ENCODE results near the gene PDCL3.

The PDCL3 gene

DNA sequence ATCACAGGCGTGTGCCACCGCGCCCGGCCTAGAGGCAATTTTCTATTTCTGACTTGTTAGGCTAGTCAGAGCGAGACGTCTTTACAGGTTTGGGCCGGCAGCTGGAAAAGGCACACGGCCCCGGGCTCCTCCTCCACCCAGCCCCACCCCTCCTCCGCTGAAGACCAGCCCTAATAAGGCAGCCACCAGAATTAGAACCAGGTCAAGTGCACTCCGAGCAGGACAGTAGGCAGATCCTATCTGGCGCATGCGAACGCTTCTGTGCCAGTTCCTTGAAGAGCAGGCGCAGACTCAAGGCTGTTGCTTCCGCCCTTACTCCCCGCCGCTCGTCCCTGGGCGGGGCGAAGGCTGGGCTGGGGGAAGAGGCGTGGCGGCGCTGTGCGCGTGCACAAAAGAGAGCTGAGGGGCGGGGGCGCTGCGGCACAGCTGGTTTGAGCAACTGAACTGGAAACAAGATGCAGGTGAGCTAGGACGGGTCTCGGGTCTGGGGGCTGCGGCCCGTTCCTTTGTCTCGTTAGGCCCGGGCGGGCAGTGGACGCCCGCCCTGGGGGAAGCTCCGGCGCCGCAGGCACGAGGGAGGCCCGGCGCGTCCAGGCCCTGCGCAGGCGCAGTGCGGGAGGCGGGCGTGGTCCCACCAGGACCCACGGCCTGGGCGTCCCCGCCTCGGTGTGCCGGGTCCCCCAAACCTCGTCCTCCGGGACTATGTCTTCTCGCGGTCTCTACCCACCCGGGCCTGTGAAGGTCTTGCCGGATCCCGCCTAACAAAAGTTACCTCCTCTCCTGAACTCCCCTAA, at the start of gene PDCL3:
Gene PDCL3 (plus strand): TSS at position 381 of the 794 bp plus-strand sequence. CDS start 75 bp downstream, at position 456.
- DNase-seq (ENCODE audit: low read depth in 3 of 3), result peak; percentile 83 to 93 (median 87)

DNA sequence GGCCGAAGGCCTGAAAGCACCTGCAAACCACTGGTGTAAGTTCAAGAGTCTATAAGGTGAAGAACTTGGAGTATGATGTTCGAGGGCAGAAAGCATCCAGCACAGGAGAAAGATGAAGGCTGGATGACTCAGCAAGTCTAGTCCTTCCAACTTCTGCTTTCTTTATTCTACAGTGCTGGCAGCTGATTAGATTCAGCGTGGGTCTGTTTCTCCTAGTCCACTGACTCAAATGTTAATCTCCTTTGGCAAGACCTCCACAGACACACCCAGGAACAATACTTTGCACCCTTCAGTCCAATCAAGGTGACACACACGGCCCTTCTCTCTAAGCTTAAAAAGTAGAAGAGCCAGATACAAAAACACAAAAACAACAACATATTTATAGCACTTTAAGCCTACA, 49.1 kb upstream of the PDCL3 start:
- DNase-seq (ENCODE audit: low read depth in 3 of 3), result no peak

DNA sequence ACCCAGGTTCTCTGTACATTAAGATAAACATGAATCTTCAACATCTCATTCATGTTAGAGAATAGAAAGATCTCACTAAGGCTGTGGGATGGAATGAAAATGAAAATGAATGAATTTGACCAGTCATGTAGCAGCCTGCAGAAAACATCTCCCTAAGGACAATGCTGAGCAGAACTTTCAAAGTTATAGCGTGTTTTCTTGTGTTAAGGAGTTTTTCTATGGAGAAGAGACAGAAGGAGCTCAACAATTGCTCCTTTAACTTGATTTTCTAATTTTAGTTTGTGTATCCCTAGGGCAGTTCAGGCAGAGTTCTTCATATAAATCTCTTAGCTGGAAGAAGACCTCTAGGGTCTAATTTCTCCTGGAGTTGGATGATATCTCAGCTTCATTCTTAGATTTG, 45.2 kb upstream of the PDCL3 start:
- DNase-seq (ENCODE audit: low read depth in 3 of 3), result no peak

DNA sequence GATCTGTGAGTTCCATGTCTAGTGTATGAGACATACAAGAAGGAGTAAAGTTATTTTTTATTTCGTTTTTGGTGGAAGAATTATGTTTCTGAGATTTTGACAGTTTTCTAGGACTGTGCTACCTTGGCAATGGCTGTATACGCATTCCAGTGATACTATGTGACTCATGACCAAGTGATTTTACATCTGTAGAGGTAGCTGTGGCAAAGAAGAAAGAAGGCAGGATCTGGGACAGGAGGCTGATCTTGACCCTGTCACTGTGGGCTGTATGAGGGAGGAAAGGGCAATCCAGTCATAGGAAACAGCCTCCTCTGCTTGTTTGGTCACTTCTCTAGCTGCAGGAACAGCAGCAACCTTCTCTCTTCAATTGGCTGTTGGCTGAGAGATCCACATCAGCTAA, 44.0 kb upstream of the PDCL3 start:
- no peak for DNase-seq (ENCODE audit: low read depth in 3 of 3)

DNA sequence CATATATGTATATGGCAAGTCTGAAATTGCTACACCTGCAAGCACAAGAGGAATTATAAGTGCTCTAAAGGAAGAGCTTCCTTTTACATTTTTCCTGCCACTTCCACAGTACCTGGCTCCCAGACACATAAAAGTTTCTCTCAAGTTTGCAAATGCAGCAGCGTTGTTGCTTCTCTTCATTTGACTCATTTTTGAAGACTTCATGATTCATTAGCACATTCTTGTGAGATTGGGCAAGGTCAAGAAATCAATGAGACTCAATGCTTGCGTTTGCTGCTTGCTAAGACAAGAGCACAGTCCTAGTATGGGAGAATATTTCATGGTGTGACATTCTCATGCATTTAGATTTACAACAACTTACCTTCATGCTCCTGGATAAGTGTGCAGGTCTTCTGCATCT, 42.6 kb upstream of the PDCL3 start:
- no peak for DNase-seq (ENCODE audit: low read depth in 3 of 3)

DNA sequence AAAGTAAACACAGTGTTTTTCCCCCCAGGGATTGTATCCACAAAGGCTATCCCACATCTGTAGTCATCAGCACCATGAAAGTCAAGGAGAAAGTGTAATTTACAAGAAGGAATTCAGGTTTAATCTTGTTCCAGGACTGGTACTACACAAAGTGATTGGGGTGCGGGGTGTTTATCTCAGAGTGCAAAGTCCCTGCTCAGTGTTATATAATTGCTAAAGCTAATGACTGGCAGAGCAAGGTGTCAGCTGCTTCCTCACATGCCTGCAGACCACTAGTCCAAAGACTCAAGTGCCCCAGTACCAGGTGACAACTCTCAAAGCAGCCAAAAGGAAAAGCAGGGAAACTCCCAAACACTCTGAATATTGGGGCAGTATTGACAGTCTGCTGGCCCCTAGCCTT, 40.4 kb upstream of the PDCL3 start:
- DNase-seq (ENCODE audit: low read depth in 3 of 3), result no peak

DNA sequence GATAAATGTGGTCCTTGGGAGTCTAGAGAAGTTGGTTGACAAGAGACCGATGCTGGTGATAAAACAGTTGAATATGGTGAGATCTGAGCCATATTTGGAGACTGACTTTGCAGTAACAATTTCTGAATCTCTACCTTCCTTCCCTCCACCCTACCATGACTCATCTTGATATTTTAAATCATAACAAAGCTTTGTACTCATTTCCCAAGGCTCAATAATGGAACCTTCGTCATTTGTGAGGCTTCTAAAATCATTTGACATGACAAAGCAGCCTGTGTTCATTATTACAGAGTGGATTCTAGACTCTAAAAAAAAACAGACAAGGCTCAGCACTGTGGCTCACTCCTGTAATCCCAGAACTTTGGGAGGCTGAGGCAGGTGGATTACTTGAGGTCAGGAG, 38.5 kb upstream of the PDCL3 start:
- no peak for DNase-seq (ENCODE audit: low read depth in 3 of 3)

DNA sequence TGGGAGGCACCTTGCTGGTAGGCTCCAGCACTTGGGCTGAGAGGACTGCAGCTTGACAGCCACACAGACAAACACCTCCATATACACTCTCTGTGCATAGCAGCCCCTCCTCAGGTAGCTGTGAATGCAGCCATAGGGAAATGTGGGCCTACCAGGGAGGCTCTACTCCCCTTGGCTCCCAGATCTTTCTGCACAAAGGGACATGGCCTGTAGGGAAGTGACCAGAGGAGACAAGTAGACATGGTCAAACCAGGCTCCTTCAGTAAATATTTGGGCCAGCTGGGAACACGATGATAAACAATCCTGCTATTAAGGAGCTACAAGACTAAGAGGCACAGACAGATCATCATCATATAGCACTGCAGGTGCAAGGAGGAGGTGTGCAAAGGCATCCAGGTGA, 35.9 kb upstream of the PDCL3 start:
- DNase-seq (ENCODE audit: low read depth in 3 of 3), result no peak

DNA sequence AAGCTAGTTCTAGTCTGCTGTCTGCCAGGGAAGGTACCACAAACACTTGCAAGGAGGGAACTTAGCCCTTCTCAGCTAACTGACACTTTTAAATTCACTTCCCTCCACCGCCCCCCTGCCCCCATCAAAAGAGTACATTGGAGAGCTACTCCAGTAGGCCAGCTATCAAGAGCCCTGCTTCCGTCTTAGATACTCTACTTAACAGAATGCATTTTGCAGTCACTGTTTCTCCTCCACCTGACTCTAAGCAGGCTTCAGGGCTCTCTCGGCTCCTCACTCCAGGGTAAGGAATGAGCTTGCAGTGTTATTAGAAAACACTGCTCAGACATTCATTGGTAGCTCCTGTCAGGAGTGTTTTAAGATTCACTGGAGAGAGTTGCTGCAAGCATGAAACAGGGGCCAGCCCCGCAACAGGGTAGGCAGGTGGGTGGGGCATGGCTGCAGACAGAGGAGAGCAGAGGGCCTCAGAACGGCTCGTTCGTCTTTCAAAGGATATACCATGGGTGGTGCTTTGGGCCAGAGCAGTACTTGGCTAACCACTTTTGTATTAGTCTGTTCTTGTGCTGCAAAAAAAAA, 35.3 kb upstream of the PDCL3 start:
- no peak for DNase-seq (ENCODE audit: low read depth in 3 of 3)

DNA sequence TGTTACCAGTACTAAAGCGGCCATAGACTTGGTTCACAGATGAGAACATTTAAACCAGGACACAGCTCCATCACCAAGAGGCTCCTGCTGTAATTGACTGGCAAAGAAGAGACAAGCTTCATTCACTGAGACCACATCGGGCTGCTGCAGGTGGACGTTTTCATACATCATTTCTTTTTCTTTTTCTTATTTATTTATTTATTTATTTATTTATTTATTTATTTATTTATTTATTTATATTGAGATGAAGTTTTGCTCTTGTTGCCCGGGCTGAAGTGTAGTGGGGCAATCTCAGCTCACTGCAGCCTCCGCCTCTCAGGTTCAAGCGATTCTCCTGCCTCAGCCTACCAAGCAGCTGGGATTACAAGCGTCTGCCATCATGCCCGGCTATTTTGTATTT, 33.6 kb upstream of the PDCL3 start:
- DNase-seq (ENCODE audit: low read depth in 3 of 3), result no peak

DNA sequence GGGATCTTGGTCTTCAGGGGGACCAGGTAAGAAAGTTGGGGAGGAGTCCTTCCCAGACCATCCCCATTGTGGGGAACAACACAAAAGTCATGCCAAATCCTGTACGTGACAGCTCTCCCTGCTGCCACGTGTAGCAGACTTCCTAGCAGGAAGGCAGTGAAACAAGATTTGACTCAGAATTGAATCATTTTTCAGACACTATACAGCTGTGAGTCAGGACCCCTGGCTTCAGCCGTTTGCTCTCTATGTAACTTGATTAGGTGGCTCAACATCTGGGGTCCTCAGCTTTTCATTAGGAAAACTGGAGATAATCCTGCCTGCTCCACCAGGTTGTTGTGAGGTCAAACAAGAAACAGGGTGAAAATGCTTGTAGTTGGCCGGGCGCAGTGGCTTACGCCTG, 32.9 kb upstream of the PDCL3 start:
- no peak for DNase-seq (ENCODE audit: low read depth in 3 of 3)

DNA sequence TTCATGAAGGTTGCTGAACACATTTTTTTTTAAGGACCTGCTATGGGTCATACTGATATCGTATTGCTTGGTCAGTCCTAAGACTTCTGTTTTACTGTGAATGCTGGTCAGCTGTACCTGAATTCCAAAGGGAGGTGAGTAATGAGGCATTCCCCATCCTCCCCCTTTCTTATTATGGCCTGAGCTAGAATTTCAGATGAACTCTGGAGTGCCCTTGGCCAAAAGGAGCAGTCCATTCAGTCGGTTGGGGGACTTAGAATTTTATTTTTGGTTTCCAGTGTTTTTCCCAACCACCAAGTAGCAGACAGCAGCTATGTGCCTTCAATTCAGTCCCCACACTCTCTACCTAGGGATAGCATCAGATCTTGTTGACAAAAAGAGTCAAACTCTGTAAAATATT, 26.9 kb upstream of the PDCL3 start:
- no peak for DNase-seq (ENCODE audit: low read depth in 3 of 3)

DNA sequence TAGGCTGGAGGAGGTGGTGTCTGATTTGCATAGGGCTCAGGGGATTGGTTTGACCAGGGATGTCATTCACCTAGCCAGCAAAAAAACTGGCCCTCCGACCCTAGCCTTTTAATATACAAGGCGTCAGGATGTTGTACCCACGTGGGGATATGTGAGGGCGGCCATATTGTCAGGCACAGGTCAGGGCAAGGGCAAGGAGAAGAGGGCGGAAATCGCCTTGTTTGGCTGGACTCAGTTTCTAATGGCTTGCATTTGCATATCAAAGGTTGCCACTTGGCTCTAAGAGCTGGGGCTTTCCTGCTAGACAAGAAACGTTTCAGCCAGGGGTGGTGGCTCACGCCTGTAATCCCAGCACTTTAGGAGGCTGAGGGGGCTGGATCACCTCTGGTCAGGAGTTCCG, 24.9 kb upstream of the PDCL3 start:
- no peak for DNase-seq (ENCODE audit: low read depth in 3 of 3)

DNA sequence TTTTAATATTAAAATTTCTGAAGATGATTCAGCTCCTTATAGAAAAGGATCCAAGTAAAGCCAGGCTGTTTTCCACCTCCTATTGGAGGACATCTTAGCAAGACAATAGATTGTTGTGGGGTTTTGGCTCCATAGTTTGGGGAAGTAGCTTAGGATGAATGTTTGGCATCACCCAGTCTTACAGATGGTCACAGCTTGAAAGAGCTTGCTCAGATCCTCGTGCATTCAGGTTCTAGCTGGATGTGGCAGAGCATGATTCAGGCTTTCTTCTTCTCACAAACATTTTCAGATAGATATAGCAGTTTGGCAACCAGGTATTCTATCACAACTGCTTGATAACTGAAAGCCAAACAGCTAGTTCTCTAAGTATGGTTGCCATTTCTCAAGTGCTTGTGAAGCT, 23.6 kb upstream of the PDCL3 start:
- DNase-seq (ENCODE audit: low read depth in 3 of 3), result no peak

DNA sequence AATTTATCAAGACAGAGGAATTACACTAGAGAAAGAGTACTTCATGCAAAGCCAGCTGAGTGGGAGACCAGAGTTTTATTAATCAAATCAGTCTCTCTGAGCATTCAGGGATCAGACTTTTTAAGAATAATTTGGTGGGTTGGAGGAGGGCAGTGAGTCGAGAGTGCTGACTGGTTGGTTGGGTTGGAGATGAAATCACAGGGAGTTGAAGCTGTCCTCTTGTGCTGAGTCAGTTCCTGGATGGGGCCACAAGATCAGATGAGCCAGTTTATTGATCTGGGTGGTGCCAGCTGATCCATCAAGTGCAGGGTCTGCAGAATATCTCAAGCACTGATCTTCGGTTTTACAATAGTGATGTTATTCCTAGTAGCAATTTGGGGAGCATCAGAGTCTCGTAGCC, 21.4 kb upstream of the PDCL3 start:
- no peak for DNase-seq (ENCODE audit: low read depth in 3 of 3)

DNA sequence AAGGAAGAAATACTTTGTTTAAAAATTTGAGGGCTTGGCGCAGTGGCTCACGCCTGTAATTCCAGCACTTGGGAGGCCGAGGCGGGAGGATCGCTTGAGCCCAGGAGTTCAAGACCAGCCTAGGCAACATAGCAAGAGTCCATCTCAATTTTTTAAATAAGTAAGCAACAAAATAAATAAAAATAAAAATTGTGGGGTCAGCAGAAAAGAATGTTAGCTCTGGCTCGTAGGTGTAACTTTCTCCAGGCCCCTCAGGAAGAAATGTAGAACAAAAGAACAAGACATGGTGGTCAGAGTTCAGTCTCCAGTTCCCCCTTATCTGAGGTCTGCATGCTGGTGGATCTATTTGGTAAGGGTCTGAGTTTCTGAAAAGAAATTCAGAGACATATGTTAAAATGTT, 20.4 kb upstream of the PDCL3 start:
- DNase-seq (ENCODE audit: low read depth in 3 of 3), result no peak

DNA sequence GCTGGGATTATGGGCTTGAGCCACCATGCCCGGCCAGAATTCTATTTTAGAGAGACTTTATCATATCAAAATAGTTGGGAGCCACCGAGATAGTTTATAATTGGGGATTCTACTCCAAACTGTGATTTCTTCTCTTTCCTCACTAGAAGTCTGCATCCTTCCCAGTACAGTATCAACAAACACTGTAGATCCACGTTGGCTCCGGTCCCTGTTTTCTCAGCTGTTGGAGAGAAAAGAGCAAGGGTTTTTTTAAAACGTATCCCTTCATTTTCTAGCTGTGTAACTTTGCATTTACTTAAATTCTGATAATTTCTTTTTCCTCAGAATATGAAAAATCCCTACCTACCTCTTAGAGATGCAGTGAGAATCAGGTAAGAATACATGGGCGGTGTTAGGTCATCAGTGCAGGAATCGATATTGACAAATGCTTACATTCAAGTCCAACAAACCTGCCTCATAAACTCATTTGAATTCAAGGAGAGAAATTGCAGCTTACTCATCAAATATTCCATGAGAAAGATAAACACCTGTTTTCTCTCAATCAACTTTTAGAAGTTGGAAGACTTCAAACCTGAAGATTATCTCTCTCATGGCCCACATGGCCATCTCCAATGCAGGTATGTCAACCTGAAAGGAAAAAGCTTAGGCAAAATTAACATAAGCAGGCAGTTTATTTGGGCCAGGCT, 17.7 kb upstream of the PDCL3 start:
- DNase-seq (ENCODE audit: low read depth in 3 of 3), result no peak

DNA sequence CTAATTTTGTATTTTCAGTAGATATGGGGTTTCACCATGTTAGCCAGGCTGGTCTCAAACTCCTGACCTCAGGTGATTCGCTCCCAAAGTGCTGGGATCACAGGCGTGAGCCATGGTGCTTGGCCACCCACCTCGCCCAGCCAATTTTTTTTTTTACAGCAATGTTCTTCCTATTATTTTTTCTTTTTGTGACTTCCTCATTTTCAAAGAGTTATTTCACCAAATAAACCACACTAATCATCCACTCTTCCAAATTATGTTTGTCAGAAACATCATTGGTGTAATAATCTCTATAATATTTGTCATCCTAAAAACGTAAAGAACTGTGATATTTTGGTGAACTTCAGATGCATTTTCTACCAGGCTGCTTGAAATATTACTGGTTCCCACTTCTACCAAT, 16.3 kb upstream of the PDCL3 start:
- DNase-seq (ENCODE audit: low read depth in 3 of 3), result no peak

DNA sequence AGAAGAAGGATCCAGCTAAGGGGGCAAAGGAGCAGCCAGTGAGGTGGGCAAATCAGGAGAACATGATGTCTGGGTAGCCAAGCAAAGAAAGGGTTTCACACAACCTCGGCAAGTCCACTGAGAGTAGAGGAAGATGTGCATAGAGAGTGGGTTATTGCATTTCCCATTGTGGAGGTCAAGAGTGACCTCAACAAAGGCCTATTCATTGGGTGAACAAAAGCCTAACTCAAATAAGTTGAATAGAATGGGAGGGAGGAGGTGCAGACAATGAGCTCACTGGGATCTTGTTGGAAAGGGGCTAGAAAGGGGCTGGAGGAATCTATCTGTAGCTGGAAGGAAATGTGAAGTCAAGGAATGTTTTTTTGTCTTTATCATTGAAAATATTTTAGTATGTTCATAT, 14.0 kb upstream of the PDCL3 start:
- DNase-seq (ENCODE audit: low read depth in 3 of 3), result no peak

DNA sequence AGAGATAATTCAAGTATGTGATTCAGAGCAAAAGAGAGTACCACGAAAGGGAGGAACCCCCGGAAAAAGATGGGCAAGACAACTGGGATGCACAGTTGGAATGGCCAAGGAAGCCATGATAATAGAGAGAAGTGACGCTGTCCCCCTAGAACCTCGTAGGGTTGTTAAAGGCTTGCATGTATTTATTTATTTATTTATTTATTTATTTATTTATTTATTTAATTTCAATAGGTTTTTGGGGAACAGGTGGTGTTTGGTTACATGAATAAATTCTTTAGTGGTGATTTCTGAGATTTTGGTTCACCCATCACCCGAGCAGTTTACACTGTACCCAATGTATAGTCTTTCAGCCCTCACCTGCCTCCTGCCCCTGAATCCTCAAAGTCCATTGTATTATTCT, 11.5 kb upstream of the PDCL3 start:
- no peak for DNase-seq (ENCODE audit: low read depth in 3 of 3)

DNA sequence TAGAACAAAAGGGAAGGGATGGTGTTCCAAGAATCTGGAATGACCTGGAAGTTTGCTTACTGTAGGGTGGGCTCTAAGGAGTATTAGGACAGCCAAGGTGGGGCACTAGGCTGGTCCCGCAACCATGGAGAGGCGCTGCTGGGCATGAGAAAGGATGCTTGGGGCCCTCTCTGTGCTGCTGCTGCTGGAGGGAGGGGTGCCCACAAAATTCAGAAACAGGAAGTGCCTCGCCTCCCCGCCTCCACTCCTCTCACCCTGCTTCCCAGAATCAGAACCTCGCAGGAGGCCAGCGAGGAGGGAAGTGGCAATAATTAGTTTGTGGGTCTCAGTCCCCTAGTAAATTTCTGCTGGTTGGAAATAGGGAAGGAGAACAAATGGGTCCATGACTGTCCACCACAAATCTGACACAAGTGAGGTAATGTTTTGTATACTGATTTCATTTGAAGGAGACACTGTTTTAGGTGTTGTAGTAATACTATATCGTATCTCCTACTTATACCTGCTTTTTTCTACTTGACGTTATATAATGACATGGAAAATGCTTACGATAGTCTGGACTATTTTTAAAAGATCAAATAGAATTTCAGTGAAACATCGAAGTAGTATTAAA, 7.9 kb upstream of the PDCL3 start:
- peak in 2 of 3 experiments; percentile 13 to 43 for DNase-seq (ENCODE audit: low read depth in 3 of 3)

DNA sequence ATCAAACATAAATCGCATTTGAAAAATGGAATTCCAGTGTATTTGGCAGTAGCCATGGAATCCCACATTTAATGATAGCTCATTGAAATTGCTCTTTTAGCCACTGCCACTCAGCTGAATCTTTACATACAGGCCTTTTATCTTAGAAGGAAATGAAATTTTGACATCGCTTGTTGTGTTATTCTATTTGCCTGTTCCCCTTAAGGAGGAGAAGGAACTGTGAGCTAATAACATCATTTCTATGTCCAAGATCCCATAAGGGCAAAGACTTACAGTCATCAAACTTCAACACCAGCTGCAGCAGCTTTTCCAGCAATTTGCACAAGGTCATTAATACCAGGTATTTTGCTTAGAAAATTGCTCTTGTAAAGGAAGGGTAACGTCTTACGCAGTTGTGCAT, 6.0 kb upstream of the PDCL3 start:
- DNase-seq (ENCODE audit: low read depth in 3 of 3), result no peak
